HFF-Myc (cell line): ENCODE data around the gene MKX.

Experiments used
- DNase-seq: peaks from one replicate; pipeline ENCODE4 v3.0.0-alpha.2; 2011; ENCODE audit warnings: low read depth; ENCODE audit errors: extremely low read depth
- H3K4me3 ChIP-seq: replicated peaks from 2 replicates; pipeline ENCODE4 v1.5.1; 2011; ENCODE audit warnings: low read depth, mild to moderate bottlenecking, control low read depth, low read length
- TF ChIP-seq, protein P1 (sequence below): IDR thresholded peaks from 2 replicates; pipeline ENCODE4 v1.5.1; 2012; ENCODE audit warnings: mild to moderate bottlenecking, low read depth, low read length, control low read depth; ENCODE audit errors: missing control alignments

The MKX gene

DNA sequence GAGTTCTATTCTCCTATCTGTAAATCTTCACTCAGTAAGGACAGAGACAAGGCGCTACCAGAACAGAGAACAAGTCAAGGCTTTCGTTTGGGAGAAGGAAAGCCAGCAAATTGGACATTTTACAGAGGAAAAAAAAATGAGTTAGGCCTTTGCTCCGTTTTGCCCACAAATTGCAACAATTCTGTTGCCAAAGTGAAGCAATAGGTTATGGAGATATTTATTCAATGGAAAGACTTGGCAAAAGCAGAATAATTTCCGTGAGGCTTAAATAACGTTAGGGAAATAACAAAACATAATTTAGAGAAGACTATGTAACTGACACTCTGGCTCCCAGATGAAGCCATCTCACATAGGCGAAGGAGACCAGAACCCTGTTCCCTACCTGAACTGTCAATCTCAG is 67.5 kb downstream of the MKX start:
- TF ChIP-seq, protein P1, sequence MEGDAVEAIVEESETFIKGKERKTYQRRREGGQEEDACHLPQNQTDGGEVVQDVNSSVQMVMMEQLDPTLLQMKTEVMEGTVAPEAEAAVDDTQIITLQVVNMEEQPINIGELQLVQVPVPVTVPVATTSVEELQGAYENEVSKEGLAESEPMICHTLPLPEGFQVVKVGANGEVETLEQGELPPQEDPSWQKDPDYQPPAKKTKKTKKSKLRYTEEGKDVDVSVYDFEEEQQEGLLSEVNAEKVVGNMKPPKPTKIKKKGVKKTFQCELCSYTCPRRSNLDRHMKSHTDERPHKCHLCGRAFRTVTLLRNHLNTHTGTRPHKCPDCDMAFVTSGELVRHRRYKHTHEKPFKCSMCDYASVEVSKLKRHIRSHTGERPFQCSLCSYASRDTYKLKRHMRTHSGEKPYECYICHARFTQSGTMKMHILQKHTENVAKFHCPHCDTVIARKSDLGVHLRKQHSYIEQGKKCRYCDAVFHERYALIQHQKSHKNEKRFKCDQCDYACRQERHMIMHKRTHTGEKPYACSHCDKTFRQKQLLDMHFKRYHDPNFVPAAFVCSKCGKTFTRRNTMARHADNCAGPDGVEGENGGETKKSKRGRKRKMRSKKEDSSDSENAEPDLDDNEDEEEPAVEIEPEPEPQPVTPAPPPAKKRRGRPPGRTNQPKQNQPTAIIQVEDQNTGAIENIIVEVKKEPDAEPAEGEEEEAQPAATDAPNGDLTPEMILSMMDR = no peak
- DNase-seq = no peak
- H3K4me3 ChIP-seq = no peak overlapping the region

DNA sequence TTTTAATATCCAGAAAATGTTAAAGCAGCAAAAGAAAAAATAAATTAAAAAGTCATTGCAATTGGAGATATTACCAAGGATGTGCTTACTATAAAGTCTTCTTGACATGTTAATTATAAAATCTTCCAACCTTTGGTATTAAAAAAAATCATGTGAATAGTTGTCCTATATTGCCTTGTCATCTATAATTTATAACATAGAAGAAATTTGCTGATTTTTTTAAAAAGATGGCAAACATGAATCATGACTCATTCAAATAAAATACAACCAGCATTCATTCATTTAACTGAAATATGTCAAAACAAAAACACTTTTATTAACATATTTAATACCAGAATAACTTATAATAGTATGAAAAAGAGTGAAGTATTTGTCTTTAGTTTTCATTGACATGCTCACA is 72.6 kb downstream of the MKX start:
- TF ChIP-seq, protein P1 = no peak
- no peak overlapping the region for H3K4me3 ChIP-seq
- no peak for DNase-seq

DNA sequence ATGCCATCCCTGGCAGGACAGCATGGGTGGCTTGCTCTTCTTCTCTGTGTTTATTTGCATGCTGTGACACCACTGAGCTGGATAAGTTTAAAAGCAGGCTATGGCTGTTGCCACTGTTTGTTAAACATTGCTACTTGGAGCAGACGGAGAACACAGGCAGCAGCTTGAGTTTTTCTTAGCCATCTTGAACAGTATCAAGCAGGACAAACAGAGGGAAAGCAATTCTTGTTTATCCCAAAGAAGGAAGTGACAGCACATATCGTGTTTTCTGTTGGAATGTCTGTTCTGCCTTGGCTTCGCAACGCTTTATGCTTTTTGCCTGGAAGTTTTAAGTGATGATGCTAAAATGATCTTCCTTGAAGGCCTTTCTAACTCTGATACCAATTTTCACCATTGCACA is 73.8 kb downstream of the MKX start:
- TF ChIP-seq, protein P1 = no peak
- H3K4me3 ChIP-seq = no peak overlapping the region
- no peak for DNase-seq

DNA sequence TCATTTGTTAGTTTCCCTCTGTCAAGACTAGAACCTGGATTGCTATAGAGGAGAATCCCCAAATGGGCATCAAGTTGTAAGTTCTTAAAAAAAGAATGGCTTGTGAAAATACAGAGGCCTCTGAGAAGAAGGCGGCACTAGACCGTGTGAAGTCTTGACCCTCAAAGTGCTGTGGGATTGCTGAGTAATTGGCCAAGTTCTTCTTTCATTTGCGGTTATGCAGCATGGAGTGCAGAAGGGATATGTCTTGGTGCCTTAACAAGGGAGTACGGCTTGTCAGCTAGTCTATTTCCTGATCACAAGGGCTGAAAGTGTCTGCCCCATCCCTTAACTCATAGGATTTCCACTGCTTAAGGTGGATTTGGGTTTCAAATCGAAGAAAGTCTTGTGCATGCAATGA is 81.2 kb downstream of the MKX start:
- no peak for DNase-seq
- TF ChIP-seq, protein P1 = no peak
- H3K4me3 ChIP-seq = no peak overlapping the region

DNA sequence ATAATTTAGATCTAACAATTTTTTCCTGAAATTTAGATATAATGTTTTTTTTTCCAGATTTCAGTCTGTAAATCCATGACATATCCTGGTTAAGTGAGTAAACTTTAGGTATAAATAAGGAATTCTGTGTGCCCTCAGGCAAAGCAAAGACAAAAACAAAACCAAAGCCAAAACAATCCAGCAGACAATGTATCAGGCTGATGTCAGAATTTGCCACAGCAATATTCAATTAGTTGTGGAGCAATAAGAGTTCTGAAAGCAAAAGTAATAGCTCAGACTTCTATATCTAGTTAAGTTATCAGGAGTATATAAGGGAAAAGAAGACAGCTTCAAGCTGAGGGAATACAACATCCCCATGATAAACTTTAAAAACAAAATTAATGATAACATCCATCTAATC is 82.0 kb downstream of the MKX start:
- TF ChIP-seq, protein P1 = no peak
- no peak for DNase-seq
- no peak overlapping the region for H3K4me3 ChIP-seq

DNA sequence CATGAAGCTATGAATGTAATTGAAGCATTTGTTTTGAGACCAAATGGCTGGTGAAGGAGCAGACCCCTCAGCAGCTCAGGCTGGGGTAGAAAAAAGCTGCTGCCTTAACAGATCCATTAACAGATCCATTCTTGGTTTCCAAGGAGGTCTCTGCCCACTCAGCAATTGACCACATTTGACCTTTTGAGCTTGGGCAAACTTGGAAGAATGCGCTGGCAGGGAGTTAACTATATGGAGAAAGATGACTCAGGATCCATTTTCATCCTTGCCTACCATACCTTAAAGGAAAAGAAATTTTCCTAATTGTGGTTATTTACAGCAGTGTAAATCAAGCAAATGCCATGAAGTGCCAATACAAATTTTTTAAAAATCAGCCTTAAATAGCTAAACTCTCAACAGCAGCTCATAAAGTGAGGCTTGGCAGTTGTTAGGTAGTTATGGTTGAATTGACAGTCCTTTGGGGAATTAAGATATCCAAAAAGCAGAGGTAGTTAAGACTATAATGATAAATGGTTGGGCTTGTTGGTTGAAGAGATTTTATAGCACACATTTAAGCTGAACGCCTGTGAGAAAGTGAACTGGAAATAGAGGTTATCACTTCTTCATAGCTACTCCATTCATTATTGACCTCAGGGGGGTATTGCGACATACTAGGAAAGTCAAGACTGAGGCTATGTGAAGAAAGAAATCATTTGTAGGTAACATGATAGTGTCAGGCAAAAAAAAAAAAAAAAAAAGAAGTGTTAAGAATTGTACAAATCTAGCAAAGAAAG is 83.9 kb downstream of the MKX start:
- no peak overlapping the region for H3K4me3 ChIP-seq
- DNase-seq = no peak
- TF ChIP-seq, protein P1 = no peak

DNA sequence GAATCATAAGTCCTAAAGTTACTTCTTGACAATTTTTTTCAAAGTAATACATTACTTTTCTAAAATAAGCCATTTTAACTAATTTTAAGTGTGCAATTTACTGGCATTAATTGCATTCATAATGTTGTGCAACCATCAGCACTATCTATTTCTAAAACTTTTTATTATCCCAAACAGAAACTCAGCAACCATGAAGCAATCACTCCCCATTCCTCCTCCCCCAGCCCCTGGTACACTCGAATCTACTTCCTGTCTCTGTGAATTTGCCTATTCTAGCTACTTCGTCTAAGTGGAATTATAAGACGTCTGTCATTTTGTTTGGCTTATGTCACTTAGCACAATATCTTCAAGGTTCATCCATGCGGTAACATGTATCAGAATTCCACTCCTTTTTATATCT is 84.9 kb downstream of the MKX start:
- no peak for DNase-seq
- no peak overlapping the region for H3K4me3 ChIP-seq
- TF ChIP-seq, protein P1 = no peak
